GM21786 (cell line): ENCODE results near the gene STXBP6.
"Not testable (repeated sequence)": the region's sequence is repeated elsewhere in the genome, so short reads cannot be mapped to it uniquely, and the experiment has no call there.

ENCODE experiments used
- ATAC-seq: cut with Tn5 transposase; IDR thresholded peaks from one replicate; pipeline ENCODE4 v1.9.1; 2021; ENCODE audit not compliant: unreplicated experiment

Gene STXBP6

DNA sequence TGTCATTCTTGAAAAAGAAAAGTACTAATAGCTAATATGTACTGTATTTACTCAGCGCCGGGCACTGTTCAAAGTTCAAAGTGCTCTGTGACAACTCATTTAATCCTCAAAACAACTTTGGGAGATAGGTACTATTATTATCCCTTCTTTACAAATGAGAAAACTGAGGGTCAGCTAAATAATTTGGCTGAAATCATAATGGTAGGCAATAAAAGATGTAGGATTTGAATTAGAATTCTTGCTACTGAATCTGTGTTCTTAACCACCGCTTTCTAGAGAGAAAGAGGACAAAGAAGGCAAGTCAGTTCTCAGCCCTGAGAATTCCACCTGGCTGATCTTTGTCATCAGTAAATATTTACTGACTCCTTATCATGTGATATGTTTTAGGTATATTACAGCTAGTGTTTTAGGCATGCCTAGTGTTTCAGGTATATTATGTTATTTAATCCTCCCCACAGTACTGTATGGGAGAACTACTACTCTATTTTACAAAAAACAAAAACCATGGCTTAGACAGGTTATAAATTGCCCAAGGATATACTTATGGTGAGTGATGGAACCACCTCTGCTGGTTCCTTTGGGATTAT lies 210.2 kb downstream of the STXBP6 start:
- no peak for ATAC-seq

DNA sequence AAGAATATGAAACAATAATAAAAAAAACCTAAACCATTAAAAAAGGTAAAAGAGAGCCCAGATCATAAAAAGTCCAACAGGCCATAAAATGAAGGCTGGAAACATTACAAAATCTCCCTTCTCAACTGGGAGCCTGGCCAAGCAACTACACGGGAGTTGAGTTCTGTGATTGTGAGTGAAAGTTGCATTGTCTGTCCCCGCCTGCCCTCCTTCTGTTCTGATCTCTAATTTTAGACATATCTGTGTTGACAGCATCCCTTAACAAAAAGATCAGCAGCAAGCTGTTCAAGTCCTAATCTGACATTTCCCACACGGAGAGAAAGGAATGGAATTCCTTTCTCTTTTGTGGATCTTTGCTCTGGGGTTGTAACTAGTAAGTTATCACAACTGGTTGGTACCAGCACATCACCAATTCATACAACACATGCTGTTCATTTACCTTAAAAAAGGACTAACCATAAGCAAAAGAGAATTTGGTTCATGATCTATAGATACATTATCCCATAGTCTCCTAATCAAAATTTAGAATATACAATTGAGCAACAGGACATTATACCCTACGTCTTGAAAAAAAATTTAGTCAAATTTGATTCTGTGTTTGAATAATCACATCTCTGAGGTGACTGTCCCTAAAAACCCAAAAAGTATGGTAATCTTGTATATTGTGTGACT lies 210.9 kb downstream of the STXBP6 start:
- no peak for ATAC-seq

DNA sequence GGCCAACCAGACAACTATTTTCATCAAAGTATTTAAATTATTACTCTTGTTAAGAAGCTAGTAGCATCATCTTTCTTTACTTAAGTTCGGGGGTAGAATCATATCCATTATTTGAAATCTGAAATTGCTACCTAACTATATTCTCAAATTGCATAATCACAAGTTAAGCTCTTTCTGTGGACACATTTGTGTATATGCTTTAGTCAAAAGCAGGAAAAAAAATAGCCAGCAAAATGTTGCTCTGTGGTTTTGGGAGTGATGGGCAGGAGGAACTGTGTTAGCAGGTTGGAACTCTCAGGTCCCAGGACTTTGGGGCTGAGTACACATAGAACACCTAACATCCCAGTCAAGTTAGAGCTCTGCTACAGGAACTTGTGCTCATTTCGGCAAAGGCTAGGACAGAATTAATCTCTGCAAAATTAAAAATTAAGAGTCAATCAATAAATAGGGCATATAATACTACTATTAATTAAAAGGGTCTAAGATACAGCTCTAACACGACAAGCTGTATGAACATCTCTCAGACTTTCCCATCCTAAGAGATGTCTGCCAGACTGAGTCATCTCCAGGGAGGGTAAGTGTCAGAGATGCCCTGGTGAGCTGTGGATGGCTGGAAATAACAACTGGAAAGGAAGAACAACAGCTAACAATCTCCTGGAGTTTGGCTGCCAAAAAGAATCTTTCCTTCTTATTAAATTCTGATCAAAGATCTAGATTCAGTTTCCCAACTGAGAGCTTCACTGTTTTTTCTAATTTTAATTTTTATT lies 212.5 kb downstream of the STXBP6 start:
- ATAC-seq: no peak

DNA sequence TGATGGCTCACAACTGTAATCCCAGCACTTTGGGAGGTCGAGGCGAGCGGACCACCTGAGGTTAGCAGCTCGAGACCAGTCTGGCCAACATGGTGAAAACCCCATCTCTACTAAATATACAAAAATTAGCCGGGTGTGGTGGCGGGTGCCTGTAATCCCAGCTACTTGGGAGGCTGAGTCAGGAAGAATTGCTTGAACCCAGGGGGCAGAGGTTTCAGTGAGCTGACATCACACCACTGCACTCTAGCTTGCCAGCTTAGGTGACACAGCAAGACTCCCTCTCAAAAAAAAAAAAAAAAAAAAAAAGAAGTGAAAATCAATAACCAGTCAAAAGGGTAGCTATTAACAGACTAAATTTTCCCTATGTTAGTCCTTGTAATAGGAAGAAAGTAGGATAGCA lies 213.6 kb downstream of the STXBP6 start:
- ATAC-seq: not testable (repeated sequence)

DNA sequence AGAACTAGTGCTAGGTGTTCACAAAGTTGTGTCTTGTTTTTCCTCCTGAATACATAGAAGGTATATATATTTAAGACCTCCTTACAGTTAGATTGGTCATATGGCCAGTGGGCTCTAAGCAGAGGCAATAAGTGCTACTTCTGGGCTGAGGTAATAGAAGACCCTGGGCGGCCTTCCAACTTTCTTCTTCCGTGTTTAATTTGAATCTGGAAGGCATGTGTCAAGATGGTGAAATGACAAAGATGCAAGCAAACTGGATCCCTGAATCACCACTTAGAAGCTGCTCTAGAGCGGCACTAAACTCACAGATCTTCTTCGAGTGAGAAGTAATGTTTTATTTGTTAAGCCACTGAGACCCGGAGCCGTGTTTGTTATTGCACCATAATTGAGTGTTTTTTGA lies 215.0 kb downstream of the STXBP6 start:
- no peak for ATAC-seq

DNA sequence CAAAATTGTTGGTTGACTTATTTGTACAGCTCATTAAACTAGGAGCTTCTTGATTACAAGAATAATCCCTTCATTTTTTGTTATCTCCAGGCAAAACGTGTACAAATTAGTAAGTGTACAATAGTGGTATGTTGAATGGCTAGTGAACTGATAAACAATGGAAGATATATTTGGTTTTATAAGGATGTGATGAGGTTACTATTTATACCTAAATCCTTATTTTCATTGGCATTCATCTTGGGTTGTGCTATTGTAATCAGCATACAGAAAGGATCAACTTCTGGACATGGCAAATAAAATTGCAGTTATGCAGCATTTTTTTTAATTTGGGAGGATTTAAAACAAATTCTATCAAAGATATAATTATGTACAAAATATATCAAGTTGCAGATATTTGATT lies 216.6 kb downstream of the STXBP6 start:
- no peak for ATAC-seq

DNA sequence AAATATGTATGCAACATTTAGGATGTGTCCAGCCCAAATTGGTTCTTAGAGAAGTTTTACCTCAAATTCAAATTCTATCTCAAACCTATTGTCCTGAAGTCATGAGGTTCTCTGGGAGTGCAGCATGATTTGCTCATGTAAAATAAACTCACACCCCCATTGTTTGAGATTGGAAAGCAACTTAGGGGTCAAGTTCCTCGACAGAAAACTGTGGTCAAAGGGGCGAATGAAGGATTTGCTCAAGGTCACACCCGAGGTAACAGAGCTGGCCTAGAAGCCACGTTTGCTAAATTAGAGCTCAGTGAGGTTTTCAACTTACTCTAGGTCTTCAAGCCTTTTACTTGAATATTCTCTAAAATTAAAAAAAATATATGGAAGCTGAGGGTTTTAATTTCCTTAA lies 218.3 kb downstream of the STXBP6 start:
- ATAC-seq: no peak

DNA sequence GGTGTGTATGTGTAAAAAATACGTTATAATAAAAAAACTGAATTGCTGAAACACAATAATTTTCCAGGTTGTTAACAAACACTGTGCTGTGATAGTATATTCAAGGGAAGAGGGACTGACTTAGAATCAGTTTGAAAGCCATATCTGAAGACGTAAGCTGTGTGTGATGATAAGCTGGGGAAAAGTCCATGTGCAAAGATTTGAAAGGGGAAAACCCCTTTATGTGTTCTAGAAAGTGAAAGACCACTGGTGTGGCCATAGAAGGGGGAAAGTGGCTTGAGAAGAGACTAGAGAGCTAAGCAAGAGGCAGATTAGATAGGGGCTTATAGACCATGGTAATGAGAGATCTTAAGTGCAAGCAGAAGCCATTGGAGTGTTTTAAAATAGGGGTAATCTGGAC lies 220.1 kb downstream of the STXBP6 start:
- ATAC-seq: no peak

DNA sequence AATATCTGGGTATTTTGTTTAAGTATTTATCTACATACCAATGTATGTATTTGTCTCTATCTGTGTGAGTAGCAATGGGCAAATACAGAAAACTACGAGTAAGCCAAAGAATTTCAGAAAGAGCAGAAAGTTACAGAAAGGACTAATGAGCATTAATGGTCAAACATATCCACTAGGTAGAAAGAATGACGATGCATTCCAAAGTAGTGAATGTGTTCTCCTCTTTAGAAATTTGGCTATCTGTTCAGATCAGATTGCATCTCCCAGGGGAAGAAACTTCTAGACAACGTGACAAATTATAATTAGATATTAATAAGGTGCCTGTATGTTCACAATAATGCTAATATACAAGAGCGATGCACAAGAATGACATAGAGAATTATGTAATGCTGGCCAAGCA lies 221.5 kb downstream of the STXBP6 start:
- ATAC-seq: no peak

DNA sequence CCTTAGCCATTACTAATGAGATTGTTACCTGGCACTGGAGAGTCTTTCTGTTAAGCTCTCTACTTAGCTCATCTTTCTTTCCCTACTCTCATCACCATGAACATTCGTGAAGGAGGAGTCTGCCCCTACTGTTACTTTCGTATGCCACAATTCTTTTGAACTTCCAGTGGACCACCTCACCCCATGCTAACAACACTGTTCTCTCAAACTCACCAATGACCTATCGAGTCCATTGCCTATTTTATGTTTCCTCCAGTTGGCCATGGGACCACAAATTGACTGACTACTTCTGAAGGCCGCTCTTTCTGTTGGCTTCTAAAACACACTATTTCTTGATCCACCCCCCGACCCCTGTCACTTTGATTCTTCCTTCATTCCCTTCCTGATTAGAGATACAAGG lies 223.6 kb downstream of the STXBP6 start:
- no peak for ATAC-seq

DNA sequence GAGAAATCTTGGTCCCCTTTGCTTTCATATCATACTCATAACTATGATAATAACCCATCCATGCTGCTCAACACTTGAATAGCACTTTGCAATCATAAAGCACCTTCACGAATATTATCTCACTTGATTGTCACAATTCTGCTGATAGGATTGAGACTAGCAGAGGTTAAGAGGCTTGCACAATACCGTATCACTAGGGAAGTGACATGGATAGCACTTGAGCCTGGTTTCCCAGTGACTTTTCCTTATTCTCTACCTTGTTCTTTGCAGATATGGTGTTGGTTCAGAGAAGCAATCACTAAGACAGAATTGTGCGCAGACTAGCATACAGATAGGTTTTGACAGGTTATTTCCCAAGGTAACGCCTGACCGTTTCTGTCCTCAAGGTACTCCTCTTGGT lies 229.3 kb downstream of the STXBP6 start:
- ATAC-seq: no peak

DNA sequence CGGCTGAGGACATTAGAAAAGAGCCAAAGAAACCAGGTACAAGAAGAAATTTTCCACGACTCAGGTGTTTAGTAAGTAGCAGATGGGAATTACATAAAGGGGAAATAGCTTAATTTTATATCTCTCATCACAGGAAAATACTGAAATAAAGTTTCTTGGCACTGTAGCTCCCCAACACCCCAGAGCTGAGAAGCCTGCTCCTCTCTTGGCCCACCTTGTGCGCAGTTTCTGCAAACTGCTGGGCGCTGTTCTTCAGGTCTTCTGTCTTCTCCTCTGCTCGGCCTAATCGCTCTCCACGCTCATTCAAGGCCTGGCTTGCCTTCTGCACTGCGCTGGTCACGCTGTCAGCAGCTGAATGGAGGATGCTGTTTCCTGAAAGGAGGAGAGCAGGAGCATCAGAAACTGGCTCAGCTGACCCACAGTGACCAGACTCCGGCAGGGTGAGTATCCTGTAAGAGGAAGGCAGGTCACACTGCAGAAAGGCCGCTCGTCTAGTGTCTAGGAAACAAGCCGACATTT lies 231.1 kb downstream of the STXBP6 start:
- ATAC-seq: no peak

DNA sequence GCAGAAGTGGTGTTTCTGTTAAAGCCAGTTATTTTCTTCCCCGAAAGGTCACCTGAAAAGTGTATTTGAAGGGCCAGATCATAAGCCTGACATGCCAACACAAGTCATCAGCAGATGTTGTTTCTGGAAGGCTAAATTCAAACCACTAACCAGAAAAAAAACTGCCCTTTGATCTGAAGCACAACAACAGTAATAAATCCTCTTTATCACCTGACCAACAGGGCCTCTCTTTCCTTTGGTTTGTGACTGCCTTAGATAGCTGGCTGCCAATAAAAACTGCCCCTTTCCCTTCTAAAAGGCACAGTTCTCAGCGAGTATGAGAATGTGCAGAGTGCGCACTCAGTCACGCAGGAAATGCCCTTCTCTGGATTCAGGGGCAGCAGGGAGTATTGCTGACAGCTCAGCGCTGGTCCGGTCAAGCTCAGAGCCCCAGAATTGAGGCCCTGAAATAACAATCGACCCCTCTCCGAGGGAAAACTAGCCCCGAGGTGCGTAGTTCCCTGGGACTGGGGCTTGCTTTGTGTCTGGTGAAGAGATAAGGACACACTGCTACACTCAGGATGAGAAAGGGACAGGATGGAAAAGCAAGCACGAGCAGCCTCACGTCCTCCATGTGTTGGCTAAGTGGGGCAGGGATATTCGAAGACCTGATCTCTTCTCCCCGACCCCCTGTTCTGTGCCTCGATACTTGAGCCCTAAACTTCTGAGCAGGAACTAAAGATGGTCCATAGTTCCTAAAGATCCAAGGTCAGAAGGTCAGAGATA lies 231.7 kb downstream of the STXBP6 start:
- ATAC-seq: no peak

DNA sequence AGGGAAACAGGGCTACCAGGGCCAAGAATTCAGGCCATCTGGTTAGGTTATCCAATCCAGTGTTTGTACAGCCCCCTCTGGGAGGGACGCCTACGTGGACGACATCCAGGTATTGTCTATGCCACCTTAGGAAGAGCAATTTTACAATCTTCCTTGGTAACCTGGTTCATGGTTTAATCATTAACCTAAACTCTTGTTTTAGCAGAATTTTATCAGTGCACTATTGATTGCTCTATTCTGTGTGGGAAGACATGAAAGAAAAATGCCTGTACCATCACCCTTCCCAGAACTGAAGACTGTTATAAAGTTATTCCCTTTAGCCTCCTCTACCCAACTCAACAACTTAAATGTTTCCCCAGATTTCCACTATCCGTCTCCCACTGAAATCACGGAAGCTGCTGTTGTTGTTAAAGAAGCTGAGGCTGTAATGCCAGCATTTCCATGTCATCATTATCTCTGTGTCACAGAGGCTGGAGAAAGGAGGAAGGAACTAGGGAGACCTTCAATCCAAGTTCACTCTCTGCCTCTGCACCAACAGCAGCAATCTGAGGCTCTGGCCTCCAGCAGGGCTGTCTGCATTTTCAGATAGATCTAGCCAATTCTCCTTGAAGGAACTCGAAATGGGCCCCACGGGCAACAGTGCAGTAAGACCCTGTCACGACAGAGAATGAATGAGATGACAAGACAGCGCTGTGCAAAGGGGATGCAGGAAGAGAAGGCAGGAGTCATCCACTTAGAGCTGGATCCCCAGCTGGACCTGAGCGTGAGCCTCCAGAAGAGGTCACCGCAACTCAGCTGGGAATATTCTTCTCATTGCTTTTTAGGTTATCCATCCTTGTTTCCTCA lies 232.5 kb downstream of the STXBP6 start:
- ATAC-seq: no peak

DNA sequence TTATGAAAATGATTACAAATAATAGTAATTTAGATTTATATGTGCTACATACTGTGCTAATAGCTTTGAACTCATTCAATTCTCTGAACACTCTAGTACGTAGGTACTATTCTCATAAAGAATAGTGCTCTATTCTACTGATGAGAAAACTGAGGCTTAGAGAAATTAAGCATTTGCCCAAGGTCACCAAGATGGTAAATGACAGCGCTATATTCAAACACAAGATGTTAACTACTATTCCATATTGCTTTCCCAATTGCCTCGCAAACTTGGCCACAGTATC lies 233.1 kb downstream of the STXBP6 start:
- no peak for ATAC-seq

DNA sequence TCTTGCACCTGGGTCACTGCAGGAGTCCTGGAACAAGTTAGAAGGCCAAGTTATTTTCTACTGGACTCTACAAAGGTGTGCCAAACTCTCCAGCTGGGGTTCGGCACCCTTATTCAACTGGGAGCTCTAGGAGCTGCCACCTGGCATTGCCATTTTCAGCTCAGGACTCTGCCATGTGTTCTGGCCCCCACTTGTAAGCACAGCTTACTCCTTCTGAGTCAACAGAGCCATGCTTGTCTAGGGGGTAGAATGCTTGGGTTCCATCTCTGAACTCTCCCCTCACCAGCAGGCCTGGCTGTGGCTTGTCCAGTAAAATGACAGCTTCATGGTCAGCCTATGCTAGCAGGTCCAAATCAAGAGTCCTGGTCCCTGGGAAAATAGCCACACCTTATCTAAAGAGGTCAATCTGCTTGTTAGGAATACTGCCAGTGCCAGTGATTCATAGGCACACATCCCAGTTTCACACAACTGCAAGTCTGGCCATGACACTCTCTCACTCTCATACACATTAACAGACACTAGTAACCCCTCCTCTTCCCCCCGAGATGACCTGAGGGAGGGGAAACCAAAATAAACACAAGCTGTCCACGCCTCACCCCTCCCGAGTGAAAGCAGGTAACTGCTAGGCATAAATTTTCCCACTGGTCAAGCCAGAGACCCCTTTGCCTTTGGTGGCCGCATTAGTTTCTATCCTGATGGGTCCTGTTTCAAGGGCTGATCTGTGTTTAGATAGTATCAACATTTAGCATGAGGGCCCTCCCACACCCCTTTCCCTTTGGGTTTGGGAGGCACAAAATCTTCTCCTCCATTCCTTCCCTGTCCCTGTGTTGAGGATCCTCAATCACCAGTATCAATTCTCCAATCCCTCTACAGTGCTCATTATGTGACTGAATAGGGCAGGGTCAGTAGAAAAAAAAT lies 233.7 kb downstream of the STXBP6 start:
- ATAC-seq: no peak

DNA sequence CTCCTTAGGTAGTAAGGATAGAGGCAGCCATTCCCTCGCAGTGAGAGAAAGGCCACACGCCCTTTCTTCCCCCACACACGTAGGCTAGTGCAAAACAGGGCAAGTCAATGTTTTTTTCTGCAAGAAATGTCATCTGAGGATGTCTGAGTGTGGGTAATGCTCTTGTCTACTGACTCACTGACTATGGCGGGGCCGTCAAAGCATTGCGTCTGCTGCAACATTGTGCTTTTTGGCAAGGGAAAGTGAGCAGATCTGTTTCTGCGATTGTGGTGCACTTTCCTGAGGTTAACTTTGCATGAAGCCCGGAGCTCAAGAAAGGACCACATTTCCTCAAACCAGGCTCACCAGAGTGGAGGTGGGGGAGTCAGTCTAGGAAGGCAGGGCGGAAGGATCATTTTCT lies 234.4 kb downstream of the STXBP6 start:
- no peak for ATAC-seq

DNA sequence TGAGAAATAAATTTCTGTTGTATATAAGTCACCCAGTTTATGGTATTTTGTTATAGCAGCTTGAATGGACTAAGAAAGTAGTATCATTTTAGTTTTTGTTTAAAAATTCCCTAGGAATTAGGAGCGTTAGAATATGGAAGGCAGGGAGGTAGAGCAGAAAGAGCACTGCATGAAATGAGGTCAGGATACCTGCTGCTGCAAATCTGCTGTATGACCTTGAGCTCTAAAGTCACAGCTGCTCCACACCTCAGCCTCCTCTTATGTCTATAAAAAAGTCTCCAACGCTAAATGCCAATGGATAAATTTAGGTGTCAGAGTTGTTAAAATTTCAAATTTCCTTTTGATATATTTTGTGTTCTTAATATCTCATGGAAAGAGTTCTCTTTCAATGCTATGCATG lies 235.0 kb downstream of the STXBP6 start:
- no peak for ATAC-seq

DNA sequence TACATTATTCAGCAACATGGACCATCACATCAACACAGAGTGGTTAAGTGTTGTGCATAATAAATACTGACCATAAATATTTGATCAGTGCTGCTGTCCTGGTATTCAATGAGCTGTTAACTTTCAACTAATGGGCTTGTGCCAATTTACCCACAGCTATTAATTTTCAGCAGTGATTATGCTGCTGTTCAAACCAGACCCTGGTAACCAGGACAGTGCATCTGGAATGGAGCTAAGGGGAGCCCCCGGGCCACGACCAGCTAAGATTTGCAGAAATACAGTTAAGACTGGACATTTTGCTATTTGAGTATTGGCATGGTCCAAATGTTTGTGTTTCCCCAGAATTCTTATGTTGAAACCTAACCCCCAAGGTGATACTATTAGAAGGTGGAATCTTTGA lies 235.6 kb downstream of the STXBP6 start:
- ATAC-seq: no peak

DNA sequence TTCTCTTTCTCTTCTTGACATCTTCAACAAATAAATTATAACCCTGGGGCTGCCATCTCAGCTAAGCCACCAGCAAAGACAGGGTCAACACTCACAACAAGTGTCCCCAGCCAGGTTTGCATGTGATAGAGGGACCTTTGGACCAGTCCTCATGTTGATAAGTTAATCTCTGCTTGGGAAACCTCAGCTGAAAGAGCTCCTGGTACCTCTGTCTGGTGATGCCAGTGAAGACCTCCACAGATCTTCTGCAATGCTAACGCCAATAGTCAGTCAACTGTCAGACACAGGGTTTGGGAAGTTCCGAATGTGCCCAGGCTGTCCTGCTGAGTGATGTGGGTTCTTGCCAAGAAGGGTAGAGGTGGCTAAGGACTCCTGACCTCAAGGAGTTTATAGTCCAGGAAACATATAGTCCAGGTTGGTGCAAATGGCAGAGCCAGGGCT lies 236.1 kb downstream of the STXBP6 start:
- ATAC-seq: no peak
